HS-27A (cell line): ENCODE results near the gene DSG4.
"Not testable (repeated sequence)": the region's sequence is repeated elsewhere in the genome, so short reads cannot be mapped to it uniquely, and the experiment has no call there.

Experiments
- DNase-seq: peaks from one replicate; pipeline ENCODE4 v3.0.0-alpha.2; 2012; ENCODE audit warnings: low read depth, missing footprints

DSG4 gene, protein sequence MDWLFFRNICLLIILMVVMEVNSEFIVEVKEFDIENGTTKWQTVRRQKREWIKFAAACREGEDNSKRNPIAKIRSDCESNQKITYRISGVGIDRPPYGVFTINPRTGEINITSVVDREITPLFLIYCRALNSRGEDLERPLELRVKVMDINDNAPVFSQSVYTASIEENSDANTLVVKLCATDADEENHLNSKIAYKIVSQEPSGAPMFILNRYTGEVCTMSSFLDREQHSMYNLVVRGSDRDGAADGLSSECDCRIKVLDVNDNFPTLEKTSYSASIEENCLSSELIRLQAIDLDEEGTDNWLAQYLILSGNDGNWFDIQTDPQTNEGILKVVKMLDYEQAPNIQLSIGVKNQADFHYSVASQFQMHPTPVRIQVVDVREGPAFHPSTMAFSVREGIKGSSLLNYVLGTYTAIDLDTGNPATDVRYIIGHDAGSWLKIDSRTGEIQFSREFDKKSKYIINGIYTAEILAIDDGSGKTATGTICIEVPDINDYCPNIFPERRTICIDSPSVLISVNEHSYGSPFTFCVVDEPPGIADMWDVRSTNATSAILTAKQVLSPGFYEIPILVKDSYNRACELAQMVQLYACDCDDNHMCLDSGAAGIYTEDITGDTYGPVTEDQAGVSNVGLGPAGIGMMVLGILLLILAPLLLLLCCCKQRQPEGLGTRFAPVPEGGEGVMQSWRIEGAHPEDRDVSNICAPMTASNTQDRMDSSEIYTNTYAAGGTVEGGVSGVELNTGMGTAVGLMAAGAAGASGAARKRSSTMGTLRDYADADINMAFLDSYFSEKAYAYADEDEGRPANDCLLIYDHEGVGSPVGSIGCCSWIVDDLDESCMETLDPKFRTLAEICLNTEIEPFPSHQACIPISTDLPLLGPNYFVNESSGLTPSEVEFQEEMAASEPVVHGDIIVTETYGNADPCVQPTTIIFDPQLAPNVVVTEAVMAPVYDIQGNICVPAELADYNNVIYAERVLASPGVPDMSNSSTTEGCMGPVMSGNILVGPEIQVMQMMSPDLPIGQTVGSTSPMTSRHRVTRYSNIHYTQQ

GRCh38 chr18:31376477-31376876, at the start of gene DSG4:
DSG4 (plus strand) TSS chr18:31376777; CDS start chr18:31376912, 135 bp downstream.
- DNase-seq, result no peak

DNA sequence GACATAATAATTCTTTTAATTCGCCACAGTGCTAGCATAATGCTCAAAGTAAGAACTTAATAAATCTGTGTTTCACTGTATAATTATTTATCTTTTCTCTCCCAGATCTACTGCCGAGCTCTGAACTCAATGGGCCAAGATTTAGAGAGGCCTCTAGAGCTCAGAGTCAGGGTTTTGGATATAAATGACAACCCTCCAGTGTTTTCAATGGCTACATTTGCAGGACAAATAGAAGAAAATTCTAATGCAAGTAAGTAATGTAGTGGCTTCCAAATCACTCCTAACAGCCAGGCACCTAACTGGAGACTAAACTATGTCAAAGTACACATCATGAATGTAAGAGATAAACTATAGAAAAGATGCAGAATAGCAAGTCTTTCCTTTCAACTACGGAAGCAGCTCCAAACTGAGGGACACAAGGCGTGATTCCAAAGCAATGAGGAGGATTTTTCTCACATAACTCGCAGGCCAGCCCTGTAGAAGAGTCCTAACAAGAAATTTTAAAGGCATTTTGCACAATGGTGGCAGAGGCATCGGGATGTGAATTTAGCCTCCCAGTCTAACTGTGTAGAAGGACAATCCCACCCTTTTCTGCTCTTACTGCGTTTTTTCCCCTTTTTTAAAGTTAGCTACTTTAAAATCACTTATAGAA, 46.7 kb upstream of the DSG4 start:
- DNase-seq, result no peak

DNA sequence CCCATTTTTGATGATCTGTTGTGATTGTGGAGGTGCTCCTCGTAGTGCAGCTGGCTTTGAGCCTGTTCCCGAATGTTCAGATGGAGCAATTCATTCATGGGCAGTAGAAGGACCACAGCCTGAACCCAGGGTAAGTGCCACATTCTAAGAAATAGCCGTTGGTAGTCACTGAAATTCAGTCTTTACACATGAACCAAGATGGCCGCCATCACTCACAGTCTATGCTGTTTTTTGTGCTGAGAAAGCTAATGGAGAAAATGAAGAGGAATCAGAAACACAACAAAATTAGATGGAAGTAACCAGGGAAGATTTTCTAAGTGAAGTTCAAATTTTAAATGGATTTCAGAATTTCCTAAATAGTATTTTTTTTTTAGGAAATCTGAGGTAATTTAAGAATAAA, 33.1 kb upstream of the DSG4 start:
- no peak for DNase-seq

GRCh38 chr18:31353336-31353735, 23.2 kb upstream of the DSG4 start:
- not testable (repeated sequence) for DNase-seq

DNA sequence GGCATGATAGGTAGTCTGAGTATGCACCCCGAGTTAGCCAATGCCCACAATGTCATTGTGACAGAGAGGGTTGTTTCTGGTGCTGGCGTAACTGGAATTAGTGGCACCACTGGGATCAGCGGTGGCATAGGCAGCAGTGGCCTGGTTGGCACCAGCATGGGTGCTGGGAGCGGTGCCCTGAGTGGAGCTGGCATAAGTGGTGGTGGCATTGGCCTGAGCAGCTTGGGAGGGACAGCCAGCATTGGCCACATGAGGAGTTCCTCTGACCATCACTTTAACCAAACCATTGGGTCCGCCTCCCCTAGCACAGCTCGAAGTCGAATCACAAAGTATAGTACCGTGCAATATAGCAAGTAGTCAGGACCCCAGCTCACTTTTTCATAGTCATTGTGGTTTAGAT, 21.6 kb upstream of the DSG4 start:
- DNase-seq, result no peak

GRCh38 chr18:31356025-31356424, 20.6 kb upstream of the DSG4 start:
- no peak for DNase-seq

DNA sequence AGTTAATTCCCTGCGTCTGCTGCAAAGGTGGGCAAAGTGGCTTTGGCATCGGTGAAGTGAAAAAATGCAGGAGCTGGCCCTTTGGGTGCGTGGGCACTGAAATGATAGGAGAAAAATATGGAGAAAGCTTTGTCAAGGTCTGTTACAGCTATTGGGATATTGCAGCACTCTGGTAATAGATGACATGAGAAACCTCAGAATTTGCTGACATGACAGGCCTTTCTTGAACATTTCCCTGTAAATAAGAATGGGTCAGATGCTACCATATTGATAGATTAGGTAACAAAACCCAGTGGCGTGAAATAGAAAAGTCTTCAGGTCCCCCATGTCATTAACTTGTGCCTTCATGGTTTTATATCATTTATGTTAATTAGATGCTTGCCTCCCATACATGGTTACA, 12.4 kb upstream of the DSG4 start:
- no peak for DNase-seq

DNA sequence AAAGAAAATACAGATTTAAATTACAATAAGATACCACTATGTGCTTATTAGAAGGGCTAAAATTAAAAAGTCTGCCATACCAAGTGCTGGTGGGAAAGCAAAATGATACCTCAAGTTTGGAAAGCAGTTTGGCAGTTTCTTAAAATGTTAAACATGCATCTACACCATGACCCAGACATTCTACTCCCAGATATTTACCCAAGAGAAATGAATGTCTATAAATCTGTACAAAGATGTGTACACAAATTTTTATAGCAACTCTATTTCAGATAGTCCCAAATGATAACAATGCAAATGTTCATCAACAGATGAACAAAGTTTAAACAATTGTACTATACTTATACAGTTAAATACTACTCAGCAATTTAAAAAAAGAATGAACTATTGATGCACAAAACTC, 7.1 kb upstream of the DSG4 start:
- DNase-seq, result no peak

DNA sequence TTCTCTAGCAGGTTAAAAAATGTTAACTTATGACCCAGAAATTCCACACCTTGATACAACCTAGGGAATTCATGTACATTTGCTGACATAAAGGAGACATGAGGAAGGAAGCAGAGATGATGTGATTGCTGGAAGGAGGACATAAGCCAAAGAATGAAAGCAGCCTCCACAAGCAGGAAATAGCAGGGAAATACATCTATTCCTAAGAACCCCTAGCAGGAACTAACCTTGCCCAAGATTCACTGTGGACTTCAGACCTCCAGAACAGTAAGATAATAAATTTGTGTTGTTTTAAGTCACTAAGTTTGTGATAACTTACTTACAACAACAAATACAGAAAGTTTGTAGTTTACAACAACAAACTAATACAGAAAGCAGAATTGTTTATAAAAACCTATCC, 4.6 kb upstream of the DSG4 start:
- DNase-seq, result no peak

GRCh38 chr18:31373641-31374040, 2.9 kb upstream of the DSG4 start:
- no peak for DNase-seq

- no peak for DNase-seq
These were observed 4.3 kb downstream of the DSG4 start for GRCh38 chr18:31380912-31381311.

- no peak for DNase-seq
These were observed 5.5 kb downstream of the DSG4 start for GRCh38 chr18:31382107-31382506.

DNA sequence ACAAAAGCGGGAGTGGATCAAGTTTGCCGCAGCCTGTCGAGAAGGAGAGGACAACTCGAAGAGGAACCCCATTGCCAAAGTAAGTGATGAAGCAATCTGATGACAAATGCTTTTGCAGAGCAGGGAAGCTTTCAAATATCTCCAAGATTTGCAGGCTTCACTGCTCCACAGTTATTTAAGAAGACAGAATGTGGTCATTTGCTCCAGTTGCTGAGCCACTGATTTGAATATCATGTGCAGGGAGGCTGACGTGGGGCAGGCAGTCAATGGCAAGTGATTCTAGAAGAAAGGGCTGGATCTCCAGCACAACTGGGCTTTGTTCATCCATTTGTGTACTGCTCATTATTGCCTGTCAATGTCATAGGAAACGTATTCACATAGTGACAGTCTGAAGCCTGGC, 10.2 kb downstream of the DSG4 start:
- no peak for DNase-seq

DNA sequence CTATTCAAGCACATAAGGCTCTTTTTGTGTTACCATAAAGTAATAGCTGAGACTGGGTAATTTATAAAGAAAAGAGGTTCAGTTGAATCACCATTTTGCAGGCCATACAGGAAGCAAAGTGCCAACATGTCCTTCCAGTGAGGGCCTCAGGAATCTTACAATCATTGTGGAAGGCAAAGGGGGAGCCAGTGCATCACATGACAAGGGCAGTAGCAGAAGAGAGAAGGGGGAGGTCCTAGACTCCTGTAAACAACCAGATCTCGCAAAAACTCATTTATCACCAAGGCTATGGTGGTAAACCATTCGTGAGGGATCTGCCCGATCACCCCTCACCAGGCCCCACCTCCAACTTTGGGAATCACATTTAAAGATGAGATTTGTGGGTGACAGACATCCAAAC, 16.7 kb downstream of the DSG4 start:
- DNase-seq, result no peak

DNA sequence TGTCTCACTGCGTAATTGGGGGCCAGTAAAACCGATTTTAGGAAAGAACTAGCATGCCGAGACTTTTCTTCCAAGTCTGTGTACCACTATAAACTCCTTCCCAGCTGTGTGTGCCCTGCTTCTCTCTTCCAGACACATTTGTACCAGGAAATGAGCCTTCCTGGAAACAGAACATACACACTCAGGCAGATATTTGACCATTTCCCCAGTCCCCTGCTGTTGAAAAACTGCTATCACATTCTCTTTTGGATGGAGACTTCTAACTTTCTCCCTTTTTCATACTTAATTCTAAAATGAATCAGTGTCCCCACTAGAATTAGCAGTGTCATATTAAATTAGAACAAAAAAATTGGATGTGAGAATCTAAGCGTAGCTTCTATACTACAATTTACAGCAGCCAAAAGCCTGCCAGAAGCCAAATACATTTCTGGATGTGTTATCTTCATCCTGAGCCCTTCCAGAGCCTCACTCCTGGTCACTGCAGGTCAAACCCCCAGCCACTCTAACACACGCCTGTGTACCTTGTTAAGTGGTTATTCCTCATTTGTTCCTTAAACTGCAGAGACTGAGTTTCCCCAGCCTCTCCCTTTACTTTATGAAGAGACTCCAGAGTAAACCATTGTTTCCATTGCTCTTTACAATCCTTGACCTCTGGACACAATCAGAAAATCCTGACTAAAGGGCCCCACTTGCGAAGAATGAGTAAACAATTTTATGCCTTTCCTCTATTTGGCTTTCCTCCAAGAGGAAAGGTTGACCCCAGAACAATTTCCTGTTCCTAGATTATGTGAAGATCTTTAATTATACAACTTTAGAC, 20.4 kb downstream of the DSG4 start:
- no peak for DNase-seq

- DNase-seq, result no peak
These were observed 21.6 kb downstream of the DSG4 start for GRCh38 chr18:31398191-31398590.

- no peak for DNase-seq
These were observed 22.9 kb downstream of the DSG4 start for GRCh38 chr18:31399306-31400032.

DNA sequence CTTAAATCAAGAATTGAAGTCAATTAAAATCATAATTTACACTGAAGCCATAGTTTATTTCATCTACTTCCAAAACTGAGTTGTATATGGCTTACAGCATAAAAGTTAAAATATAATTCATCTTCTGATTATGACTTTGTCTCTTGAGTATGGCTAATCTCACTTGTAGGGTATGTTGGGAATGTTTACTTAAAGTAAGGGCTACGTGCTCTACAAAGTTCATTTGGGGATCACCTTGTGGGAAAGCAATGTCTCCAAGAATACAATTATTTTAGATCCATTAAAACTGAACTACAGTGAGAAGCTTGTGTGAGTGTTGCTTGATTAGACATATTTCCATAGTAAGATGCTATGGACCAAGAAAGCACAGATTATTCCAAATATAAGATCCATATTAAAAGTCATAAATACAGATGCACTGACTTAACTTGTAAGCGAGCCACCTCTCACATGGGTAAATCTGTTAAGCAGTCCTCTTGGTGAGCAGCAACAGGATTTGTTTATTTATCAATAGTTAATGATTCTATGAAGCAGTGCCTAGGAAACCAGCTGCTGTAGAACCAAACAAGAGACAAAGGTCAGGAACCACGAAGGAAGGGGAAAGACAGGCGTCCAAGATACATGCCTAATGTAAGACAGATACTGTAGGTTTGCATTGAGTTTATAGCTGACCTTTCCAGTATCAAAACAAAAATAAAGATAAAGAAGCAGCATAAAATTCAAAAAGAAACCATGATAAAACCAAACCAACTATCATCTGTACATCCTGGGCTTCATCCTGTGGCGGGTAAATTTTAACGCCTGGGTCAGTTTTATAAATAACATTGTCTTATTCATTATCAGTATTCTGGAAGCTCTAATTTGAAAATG, 24.8 kb downstream of the DSG4 start:
- DNase-seq, result no peak

GRCh38 chr18:31402026-31402373, 25.4 kb downstream of the DSG4 start:
- DNase-seq, result no peak

DNA sequence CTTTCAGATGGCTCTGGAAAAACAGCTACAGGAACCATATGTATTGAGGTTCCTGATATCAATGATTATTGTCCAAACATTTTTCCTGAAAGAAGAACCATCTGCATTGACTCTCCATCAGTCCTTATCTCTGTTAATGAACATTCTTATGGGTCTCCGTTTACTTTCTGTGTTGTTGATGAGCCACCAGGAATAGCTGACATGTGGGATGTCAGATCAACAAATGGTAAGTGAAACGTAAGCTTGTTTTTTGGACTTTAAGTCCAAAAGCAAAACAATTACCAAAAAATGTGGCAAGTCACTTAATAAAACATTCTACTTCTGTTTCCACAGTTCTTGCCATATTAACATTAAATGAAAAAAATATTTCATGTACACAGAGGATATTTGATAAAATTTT, 26.8 kb downstream of the DSG4 start:
- DNase-seq, result no peak
